ENCODE data around the gene PIK3IP1.

PIK3IP1 gene

DNA sequence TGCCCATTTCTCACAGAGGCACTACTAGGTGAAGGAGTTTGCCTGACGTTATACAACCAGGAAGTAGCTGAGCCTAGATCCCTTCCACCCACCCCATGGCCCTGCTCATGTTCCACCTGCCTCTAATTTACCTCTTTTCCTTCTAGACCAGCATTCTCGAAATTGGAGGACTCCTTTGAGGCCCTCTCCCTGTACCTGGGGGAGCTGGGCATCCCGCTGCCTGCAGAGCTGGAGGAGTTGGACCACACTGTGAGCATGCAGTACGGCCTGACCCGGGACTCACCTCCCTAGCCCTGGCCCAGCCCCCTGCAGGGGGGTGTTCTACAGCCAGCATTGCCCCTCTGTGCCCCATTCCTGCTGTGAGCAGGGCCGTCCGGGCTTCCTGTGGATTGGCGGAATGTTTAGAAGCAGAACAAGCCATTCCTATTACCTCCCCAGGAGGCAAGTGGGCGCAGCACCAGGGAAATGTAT, 14.1 kb downstream of the PIK3IP1 start:
- DNase-seq, result no peak

DNA sequence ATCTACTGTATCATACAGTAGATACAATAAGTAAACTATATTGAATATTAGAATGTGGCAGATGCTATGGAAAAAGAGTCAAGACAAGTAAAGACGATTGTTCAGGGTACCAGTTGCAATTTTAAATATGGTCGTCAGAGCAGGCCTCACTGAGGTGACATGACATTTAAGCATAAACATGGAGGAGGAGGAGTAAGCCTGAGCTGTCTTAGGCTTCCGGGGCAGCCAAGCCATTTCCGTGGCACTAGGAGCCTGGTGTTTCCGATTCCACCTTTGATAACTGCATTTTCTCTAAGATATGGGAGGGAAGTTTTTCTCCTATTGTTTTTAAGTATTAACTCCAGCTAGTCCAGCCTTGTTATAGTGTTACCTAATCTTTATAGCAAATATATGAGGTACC, 14.5 kb downstream of the PIK3IP1 start:
- DNase-seq, result no peak

DNA sequence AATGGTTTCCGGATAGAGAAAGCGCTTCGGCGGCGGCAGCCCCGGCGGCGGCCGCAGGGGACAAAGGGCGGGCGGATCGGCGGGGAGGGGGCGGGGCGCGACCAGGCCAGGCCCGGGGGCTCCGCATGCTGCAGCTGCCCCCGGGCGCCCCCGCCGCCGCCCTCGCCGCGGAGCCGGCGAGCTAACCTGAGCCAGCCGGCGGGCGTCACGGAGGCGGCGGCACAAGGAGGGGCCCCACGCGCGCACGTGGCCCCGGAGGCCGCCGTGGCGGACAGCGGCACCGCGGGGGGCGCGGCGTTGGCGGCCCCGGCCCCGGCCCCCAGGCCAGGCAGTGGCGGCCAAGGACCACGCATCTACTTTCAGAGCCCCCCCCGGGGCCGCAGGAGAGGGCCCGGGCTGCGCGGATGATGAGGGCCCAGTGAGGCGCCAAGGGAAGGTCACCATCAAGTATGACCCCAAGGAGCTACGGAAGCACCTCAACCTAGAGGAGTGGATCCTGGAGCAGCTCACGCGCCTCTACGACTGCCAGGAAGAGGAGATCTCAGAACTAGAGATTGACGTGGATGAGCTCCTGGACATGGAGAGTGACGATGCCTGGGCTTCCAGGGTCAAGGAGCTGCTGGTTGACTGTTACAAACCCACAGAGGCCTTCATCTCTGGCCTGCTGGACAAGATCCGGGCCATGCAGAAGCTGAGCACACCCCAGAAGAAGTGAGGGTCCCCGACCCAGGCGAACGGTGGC, 15.7 kb downstream of the PIK3IP1 start:
- DNase-seq, result no peak

DNA sequence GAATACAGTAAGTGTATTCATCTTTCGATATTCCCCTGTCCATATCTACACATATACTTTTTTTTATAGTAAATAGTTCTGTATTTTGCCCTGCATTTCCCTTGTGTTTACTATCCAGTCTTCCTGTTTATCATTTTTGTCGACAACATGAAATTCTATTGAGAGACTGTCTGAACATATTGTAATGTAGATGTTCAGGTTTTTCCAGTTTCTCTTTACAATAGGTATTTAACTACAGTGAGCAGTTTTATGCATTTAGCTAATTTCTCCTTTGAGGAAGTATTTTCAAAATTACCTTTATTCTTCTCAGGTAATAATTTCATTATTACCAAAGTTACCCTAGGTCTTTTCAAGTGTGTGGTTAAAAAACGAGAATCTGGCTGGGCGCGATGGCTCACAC, 16.7 kb downstream of the PIK3IP1 start:
- no peak for DNase-seq

DNA sequence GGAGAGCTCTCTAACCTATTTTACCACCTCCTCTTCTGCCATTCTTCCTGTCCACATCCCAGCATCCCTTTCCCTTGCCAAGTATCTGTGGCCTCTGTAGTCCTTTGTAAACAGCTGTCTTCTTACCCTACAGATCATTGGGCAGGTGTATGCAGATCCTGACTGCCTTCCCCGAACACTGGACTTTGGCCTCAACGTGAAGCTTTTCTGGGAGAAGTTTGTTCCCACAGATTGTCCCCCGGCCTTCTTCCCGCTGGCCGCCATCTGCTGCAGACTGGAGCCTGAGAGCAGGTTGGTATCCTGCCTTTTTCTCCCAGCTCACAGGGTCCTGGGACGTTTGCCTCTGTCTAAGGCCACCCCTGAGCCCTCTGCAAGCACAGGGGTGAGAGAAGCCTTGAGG, 17.3 kb downstream of the PIK3IP1 start:
- no peak for DNase-seq

DNA sequence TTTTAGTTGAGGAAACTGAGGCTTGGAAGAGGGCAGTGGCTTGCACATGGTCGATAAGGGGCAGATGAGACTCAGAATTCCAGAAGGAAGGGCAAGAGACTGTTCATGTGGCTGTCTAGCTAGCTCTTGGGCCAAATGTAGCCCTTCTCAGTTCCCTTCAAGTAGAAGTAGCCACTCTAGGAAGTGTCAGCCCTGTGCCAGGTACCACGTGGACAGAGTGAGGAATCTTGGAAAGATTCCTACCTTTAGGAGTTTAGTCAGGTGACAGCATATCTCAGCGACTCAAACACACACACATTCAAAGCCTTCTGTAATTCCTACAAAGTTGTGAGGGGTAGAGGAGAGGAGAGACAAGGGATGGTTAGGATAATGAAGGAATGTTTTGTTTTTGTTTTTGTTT, 18.3 kb downstream of the PIK3IP1 start:
- no peak for DNase-seq

DNA sequence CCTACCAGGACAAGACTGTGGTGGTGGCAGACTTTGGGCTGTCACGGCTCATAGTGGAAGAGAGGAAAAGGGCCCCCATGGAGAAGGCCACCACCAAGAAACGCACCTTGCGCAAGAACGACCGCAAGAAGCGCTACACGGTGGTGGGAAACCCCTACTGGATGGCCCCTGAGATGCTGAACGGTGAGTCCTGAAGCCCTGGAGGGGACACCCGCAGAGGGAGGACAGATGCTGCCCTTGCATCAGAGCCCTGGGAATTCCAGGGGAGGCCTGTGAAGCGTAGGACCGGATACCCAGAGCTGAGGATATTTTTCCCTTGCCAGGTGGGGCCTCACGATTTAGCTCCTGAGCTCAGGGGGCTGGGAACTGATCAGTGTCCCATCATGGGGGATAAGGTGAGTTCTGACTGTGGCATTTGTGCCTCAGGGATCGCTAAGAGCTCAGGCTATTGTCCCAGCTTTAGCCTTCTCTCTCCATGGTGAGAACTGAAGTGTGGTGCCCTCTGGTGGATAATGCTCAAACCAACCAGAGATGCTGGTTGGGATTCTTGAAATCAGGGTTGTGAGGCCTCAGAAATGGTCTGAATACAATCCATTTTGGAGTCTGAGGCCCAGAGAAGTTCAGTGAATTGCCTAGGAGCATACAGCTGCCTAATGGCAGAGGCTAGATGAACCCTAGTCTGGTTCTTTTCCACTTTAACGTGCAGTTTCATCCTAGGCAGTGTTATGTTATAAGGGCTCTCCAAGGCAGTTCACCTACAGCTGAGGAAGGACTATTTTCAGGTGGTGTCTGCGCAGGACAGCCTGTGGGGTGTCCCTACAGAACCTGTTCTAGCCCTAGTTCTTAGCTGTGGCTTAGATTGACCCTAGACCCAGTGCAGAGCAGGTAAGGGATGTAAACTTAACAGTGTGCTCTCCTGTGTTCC, 19.5 kb downstream of the PIK3IP1 start:
- DNase-seq, result peak; percentile 52

DNA sequence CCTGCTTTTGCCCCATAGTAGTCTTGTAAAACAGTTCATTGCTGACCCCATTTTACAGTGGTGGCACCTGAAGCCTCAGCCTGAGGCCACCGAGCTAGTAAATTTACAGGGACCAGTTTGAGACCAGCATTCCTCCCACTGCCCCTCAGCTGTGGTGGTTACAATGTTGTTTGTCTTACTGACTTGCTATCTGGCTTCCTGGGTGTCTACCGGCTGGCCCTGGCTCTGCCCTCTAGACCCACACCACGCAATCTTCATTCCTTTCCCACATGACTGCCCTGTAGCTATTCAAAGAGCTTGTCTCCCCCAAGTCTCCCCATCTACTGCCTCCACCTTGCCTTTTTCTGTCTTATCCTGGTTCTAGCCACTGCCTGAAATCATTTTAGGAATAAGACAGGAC, 20.8 kb downstream of the PIK3IP1 start:
- no peak for DNase-seq

DNA sequence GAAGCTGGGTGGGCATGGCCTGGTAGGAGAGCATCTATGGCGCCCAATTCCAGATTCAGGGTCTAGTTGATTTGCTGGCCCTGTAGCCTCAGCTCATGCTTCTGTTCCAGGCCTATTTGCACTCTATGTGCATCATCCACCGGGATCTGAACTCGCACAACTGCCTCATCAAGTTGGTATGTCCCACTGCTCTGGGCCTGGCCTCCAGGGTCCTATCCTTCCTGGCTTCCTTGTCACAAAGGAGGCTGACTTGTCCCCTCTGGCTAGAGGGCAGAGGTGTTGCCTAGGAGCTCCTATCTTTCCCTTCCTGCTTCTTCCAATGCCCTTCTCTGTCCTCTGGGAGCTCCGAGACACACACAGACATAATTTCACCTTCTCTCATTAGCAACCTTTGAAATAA, 21.3 kb downstream of the PIK3IP1 start:
- no peak for DNase-seq

DNA sequence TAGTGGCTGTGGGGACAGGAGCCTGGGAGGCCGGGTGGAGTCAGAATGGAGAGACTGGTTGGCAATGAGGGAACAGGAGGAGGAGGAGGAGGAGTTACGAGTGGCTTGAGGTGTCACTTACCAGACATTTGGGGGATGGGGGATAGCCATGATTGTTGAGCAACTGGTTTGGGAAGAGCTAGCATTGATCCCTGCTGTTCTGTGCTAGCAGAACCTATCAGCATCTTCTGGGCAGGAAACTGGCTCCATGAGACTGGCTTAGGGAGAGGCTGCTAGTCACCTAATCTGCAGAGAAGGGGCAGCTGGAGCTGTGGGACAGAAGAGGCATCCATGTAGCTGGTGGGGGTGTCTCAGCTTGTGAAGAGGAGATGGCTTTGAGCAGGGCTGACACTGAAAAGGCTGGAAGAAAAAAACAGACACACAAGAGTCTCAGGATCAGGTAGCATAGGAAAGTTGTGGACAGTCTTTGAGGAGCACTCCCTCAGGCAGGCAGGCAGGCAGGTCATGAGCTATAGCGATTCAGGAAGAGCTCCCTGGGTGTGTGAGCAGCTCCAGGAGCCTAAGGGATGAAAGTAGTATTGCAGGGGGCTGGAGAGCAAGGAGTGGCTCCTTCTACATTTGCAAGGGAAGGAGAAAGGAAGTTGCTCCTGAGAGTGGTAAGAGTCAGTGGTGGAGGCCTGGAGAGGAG, 22.3 kb downstream of the PIK3IP1 start:
- no peak for DNase-seq

DNA sequence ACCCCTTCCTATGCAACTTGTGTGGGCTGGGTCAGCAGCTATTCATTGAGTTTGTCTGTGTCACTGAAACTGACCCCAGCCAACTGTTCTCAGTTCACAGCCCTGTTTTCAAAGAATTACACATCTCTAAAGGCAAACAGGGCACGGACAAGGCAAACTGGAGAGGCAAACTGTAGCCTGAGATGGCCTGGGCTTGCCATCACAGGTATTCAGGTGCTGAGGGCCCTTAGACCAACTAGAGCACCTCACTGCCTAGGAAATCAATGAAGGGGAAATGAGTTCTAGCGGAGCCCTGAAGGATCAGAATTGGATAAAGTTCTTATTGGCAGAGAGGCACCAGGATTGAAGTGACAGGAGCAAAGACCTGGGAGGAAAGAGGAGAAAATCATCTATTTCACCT, 24.0 kb downstream of the PIK3IP1 start:
- DNase-seq, result no peak

DNA sequence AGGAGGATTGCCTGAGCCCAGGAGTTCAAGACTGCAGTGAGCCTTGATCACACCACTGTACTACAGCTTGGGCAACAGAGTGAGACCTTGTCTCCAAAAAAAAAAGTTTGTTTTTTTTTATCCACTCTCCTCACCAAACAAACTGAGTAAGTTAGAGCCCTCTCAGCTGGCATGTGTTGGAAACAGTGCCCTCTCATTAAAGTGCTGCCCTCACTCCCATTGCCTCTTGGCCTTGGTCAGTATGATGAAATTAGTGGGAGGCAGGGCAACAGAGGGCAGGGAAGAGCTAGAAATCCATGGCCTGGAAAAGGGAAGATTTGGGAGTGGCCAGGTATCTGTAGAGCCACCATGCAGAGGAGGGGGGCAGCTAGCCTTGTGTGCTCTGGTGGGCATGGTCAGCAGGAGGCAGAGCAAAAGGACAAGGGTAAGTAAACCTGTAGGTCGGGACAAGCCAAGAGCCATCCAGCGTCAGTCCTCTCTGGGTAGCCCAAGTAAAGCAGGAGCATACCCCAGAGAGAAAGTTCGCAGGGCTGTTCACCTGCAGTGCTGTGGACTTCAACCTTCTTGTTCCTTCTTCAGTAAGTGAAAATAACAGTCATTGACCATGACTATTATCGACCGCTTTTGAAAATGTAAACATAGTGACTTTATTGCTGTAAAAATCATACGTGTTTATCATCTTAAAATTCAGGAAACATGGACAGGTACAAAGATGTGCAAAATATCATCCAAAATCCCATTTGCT, 28.2 kb downstream of the PIK3IP1 start:
- no peak for DNase-seq

DNA sequence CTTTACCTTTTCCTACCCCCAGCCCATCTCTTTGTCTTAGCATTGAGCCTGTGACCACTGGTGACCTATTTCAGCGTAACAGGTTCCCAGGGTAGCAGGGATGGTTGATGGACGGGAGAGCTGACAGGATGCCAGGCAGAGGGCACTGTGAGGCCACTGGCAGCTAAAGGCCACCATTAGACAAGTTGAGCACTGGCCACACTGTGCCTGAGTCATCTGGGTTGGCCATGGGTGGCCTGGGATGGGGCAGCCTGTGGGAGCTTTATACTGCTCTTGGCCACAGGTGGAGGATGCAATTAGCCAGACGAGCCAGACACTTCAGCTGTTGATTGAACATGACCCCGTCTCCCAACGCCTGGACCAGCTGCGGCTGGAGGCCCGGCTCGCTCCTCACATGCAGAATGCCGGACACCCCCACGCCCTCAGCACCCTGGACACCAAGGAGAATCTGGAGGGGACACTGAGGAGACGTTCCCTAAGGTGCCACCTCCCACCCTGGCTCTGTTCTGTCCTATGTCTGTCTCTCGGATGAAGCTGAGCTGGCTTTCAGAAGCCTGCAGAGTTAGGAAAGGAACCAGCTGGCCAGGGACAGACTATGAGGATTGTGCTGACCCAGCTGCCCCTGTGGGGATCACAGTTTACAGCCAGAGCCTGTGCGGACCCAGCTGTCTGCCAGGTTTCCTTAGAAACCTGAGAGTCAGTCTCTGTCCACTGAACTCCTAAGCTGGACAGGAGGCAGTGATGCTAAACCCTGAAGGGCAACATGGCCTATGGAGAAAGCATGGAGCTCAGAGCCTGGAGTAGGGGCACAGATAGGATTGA, 29.8 kb downstream of the PIK3IP1 start:
- no peak for DNase-seq

DNA sequence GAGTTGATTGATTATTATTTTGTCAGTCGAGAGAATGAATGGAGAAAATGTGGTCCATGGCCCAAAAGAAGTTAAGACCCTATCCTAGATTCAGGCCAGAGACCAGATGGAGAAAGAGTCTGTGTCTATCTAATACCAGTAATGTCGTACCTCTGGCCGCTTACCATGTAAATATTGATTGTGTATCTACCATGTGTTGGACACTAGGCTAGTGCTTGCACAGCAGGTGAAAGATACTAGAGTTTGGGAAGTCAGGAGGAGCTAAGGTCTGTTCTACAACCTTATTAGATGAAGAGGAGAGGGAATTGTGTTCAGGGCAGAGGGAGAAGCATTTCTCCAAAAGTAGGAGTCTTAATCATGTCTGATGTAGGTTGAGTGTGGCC, 31.8 kb downstream of the PIK3IP1 start:
- DNase-seq, result no peak

DNA sequence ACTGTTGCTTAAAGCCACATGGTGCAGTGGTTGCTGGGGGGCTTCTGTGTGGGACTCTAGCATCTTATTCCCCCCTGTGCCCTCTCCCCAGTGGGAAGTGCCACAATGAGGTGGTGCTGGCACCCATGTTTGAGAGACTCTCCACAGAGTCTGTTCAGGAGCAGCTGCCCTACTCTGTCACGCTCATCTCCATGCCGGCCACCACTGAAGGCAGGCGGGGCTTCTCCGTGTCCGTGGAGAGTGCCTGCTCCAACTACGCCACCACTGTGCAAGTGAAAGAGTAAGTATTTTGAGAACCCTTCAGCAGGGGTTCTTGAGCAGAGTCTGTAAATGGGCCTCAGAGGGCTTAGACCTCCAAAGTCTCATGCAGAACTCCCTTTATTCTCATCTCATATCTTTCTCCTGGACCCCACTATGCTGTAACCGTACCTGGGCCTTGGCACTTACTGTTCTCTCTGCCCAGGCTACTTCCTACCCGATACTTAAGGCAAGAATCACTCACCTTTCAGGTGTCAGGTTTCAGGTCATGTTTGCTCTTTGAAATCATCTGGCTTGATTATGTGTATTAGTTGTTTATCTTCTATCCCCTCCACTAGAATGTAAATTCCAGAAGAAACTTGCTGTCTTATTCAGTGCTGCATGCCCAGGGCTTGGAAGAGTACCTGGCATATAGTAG, 32.4 kb downstream of the PIK3IP1 start:
- no peak for DNase-seq

DNA sequence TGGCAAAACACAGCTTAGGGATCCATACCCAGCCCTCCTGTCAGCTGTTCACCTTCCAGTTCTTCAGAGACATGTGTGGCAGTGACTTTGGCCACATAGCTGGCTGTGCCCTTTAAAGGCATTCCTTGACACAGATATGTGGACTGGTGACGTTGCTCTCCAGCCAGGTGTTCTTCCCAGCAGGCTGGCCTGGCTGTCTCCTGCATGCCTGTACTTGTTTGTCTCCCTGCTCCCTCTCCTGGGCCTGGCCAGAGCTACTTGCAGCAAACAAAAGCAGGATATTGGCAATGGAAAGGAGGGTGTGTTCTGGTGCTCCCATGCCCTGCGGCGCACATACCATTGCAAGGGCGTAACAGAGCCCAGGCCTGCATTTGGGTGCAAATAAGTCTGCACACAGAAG, 38.3 kb downstream of the PIK3IP1 start:
- DNase-seq, result no peak

DNA sequence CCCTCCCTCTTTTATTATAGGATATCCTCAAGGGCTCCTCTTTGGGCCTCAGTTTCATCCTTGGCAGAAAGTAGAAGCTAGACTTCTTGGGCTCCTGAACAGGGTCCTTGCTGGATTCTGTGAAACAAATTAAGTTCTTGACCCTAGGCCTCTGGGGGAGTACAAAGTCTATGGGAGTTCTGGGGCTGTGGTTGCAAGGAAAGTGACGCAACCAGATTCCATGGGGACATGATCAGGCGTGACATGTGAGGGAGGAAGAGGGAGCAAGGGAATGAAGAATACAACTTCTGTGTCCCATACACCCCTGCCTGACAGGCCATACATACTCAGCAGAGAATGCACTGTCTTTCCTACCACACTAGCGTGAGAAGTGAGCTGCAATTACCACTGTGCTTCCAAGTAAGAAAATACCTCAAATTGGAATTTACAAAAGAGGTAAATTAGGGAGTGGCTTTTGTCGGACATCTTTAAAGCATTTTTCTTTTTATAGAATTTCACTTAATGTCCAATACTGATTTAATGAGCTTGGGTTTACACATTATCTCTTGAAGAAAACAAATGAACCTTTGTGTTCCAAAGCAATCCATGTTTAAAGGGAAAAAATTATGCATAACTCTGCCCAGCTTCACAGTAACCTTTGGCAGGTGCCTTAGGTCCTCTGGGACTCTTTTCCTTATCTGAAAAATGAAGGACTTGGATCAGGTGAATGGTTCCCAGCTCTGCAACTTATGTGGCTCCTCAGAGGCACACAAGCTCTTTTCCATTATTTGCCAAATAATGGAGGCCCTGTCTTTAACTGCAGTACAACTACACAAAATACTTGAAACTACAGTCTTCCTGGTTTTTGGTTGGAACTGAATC, 41.3 kb downstream of the PIK3IP1 start:
- DNase-seq, result no peak

DNA sequence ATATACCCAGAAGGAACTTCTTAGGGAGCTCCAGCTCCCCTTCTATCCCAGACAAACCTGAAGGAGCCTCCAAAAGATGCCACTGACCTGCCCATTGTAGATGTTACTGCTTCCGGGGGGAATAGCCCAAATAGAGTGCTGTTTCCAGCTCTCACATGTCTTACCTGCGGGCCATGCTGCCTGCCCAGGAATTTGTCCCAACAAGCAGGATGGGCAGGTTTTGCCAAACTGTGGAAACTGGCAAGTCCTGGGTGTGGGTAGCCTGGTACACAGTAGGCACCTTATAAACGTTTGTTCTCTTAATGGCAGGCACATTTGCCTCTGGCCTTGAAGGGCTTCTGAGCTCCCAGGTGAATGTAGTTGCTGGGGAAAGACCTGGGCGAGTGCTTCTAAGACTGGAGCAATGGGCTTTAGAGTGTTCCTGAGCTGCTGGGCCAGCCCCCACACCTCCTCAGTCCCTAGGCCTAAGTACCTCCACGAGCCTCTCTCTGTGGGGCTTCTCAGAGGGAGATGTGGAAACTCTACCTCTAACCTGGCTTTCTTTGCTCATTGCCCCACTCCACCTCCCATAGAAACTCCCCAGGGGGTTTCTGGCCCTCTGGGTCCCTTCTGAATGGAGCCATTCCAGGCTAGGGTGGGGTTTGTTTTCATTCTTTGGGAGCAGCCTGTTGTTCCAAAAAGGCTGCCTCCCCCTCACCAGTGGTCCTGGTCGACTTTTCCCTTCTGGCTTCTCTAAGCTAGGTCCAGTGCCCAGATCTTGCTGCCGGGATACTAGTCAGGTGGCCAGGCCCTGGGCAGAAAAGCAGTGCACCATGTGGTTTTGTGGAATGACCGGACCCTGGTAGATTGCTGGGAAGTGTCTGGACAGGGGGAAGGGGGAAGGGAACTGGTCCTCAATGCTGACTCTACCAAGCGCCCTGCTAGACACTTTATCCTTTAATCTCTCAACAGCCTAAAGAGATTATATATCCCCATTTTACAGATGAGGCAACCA, 43.0 kb downstream of the PIK3IP1 start:
- no peak for DNase-seq

All from T1000 (cell line).